ENCODE data around the gene TBX19.

The TBX19 gene

GRCh38 chr1:168344517-168344916, 63.8 kb downstream of the TBX19 start:
- H3K4me2 ChIP-seq (ENCODE audit: low read length), result no peak overlapping the region
- no peaks in the 10 kb centered on the region for H3K9me2 ChIP-seq (replicated peaks; ENCODE audit: control insufficient read depth, low read length)
- TF ChIP-seq, protein P1, sequence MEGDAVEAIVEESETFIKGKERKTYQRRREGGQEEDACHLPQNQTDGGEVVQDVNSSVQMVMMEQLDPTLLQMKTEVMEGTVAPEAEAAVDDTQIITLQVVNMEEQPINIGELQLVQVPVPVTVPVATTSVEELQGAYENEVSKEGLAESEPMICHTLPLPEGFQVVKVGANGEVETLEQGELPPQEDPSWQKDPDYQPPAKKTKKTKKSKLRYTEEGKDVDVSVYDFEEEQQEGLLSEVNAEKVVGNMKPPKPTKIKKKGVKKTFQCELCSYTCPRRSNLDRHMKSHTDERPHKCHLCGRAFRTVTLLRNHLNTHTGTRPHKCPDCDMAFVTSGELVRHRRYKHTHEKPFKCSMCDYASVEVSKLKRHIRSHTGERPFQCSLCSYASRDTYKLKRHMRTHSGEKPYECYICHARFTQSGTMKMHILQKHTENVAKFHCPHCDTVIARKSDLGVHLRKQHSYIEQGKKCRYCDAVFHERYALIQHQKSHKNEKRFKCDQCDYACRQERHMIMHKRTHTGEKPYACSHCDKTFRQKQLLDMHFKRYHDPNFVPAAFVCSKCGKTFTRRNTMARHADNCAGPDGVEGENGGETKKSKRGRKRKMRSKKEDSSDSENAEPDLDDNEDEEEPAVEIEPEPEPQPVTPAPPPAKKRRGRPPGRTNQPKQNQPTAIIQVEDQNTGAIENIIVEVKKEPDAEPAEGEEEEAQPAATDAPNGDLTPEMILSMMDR (IDR thresholded peaks at IDR 0.05; ENCODE audit: low read depth, low read length, poor library complexity, severe bottlenecking), result no peak
- TF ChIP-seq EZH2phosphoT487 (IDR thresholded peaks at IDR 0.05; ENCODE audit: borderline replicate concordance, low read length), result no peak
- no peaks in the 10 kb centered on the region for H3K79me2 ChIP-seq (ENCODE audit: control insufficient read depth, low read length)
- H3K4me3 ChIP-seq (ENCODE audit: low read length), result no peak overlapping the region
- H3K9me3 ChIP-seq (ENCODE audit: control insufficient read depth, insufficient read depth, low read length), result no peaks in the 10 kb centered on the region
- no peaks in the 10 kb centered on the region for H3K4me1 ChIP-seq (ENCODE audit: control insufficient read depth, low read length)
- no peaks in the 10 kb centered on the region for H4K20me1 ChIP-seq (ENCODE audit: control insufficient read depth, insufficient read depth, low read depth, low read length)
- peaks cover 8% of the 10 kb centered on the region; the same call in 1 of the 2 replicates for H3K27me3 ChIP-seq (ENCODE audit: control insufficient read depth, low read length)
- no peak overlapping the region for H3K27ac ChIP-seq (ENCODE audit: low read depth, low read length)
- H3F3A ChIP-seq (ENCODE audit: control insufficient read depth, insufficient read depth), result no peaks in the 10 kb centered on the region
- H3K36me3 ChIP-seq (ENCODE audit: control insufficient read depth, low read length), result no peaks in the 10 kb centered on the region

DNA sequence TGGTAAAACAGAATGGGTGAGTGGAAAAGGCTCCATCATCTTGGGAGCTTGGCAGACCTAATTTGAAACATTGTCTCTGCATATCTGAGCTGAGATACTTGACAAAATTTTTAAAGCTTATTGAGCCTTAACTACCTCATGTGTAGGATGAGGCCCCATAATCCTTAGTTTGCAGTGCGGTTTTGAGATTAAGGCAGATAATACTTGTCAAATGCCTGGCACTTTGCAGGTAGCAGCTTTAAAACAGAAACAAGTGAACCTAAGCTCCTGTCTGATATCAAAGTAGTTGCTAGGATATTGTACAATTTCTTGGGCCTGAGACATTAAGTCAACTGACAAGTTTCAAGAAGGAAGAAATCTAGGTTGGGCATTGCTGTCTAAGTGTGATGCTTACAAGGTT, 65.3 kb downstream of the TBX19 start:
- no peaks in the 10 kb centered on the region for H3K9me3 ChIP-seq (ENCODE audit: control insufficient read depth, insufficient read depth, low read length)
- no peak for TF ChIP-seq EZH2phosphoT487 (IDR thresholded peaks at IDR 0.05; ENCODE audit: borderline replicate concordance, low read length)
- TF ChIP-seq, protein P1 (IDR thresholded peaks at IDR 0.05; ENCODE audit: low read depth, low read length, poor library complexity, severe bottlenecking), result no peak
- no peaks in the 10 kb centered on the region for H4K20me1 ChIP-seq (ENCODE audit: control insufficient read depth, insufficient read depth, low read depth, low read length)
- H3K4me2 ChIP-seq (ENCODE audit: low read length), result no peak overlapping the region
- no peaks in the 10 kb centered on the region for H3K36me3 ChIP-seq (ENCODE audit: control insufficient read depth, low read length)
- no peak overlapping the region for H3K27ac ChIP-seq (ENCODE audit: low read depth, low read length)
- H3K9me2 ChIP-seq (replicated peaks; ENCODE audit: control insufficient read depth, low read length), result no peaks in the 10 kb centered on the region
- no peaks in the 10 kb centered on the region for H3K4me1 ChIP-seq (ENCODE audit: control insufficient read depth, low read length)
- no peak overlapping the region for H3K4me3 ChIP-seq (ENCODE audit: low read length)
- no peaks in the 10 kb centered on the region for H3F3A ChIP-seq (ENCODE audit: control insufficient read depth, insufficient read depth)
- H3K27me3 ChIP-seq (ENCODE audit: control insufficient read depth, low read length), result peaks cover 5% of the 10 kb centered on the region; the same call in 1 of the 2 replicates
- no peaks in the 10 kb centered on the region for H3K79me2 ChIP-seq (ENCODE audit: control insufficient read depth, low read length)

GRCh38 chr1:168347630-168348029, 67.0 kb downstream of the TBX19 start:
- no peak overlapping the region for H3K4me2 ChIP-seq (ENCODE audit: low read length)

More at GRCh38 chr1:168347630-168348029, 67.0 kb downstream of the TBX19 start:
- Histone ChIP-seq H3K9me2 (replicated peaks; ENCODE audit: control insufficient read depth, low read length) (no peaks in the 10 kb centered on the region), H3K4me1 (ENCODE audit: control insufficient read depth, low read length) (no peaks in the 10 kb centered on the region), H3K79me2 (ENCODE audit: control insufficient read depth, low read length) (no peaks in the 10 kb centered on the region), H4K20me1 (ENCODE audit: control insufficient read depth, insufficient read depth, low read depth, low read length) (no peaks in the 10 kb centered on the region), H3K4me3 (ENCODE audit: low read length) (no peak overlapping the region), H3F3A (ENCODE audit: control insufficient read depth, insufficient read depth) (no peaks in the 10 kb centered on the region), H3K27me3 (ENCODE audit: control insufficient read depth, low read length) (no peaks in the 10 kb centered on the region), H3K36me3 (ENCODE audit: control insufficient read depth, low read length) (no peaks in the 10 kb centered on the region), H3K9me3 (ENCODE audit: control insufficient read depth, insufficient read depth, low read length) (no peaks in the 10 kb centered on the region), H3K27ac (ENCODE audit: low read depth, low read length) (no peak overlapping the region)
- TF ChIP-seq, protein P1 (IDR thresholded peaks at IDR 0.05; ENCODE audit: low read depth, low read length, poor library complexity, severe bottlenecking), result no peak
- no peak for TF ChIP-seq EZH2phosphoT487 (IDR thresholded peaks at IDR 0.05; ENCODE audit: borderline replicate concordance, low read length)

All from DOHH2 (cell line).